ENCODE results near the gene PTCRA.

- TF ChIP-seq, protein P1, sequence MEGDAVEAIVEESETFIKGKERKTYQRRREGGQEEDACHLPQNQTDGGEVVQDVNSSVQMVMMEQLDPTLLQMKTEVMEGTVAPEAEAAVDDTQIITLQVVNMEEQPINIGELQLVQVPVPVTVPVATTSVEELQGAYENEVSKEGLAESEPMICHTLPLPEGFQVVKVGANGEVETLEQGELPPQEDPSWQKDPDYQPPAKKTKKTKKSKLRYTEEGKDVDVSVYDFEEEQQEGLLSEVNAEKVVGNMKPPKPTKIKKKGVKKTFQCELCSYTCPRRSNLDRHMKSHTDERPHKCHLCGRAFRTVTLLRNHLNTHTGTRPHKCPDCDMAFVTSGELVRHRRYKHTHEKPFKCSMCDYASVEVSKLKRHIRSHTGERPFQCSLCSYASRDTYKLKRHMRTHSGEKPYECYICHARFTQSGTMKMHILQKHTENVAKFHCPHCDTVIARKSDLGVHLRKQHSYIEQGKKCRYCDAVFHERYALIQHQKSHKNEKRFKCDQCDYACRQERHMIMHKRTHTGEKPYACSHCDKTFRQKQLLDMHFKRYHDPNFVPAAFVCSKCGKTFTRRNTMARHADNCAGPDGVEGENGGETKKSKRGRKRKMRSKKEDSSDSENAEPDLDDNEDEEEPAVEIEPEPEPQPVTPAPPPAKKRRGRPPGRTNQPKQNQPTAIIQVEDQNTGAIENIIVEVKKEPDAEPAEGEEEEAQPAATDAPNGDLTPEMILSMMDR (IDR thresholded peaks at IDR 0.05; ENCODE audit: low read depth, low read length): no peak
- TF ChIP-seq POLR2A (IDR thresholded peaks at IDR 0.05; ENCODE audit: extremely low read depth, insufficient read length) (no peak), MAX (IDR thresholded peaks at IDR 0.05; ENCODE audit: low read depth, low read length) (no peak)
Measured at GRCh38 chr6:42969431-42969830, 53.6 kb downstream of the PTCRA start.
